ENCODE measurements around the gene ENOSF1.
A peak's percentile ranks its signal among the peaks of the same experiment; 100 is the strongest.

Gene ENOSF1

GRCh38 chr18:629269-630150, 82.9 kb downstream of the ENOSF1 start:
- no peak for DNase-seq

GRCh38 chr18:627231-627630, 85.2 kb downstream of the ENOSF1 start:
- DNase-seq: no peak

- peak; percentile 65 for DNase-seq
These were observed 88.4 kb downstream of the ENOSF1 start for GRCh38 chr18:623761-624620.

GRCh38 chr18:622289-622688, 90.1 kb downstream of the ENOSF1 start:
- DNase-seq: no peak

GRCh38 chr18:621291-622043, 91.0 kb downstream of the ENOSF1 start:
- DNase-seq: no peak
